Natural killer cell (primary cell): ENCODE results near the gene MST1R. TPM values are rescaled to one million over a fixed set of nuclear protein-coding genes. Genes with fewer than 3 reads are reported as not detected.

Experiments
- ATAC-seq, 3 donors: fragments of 150-1000 bp in 2 of 3; fragments of 200-7000 bp in 1 of 3; cut with Tn5 transposase; 1 replicate in 1 of 3; 2 replicates in 2 of 3; pipeline ENCODE4 v1.10.0; 2021; ENCODE audit warnings: mild to moderate bottlenecking in 2 of 3, moderate library complexity in 2 of 3
- DNase-seq, 2 donors: peaks; one replicate each; pipeline versions ENCODE4 v3.0.0 to v3.0.0-alpha.2; 2013 to 2021; ENCODE audit warnings: mixed read lengths in 1 of 2
- H3K27ac ChIP-seq: one replicate; pipeline ENCODE4 v1.5.1; 2013; ENCODE audit warnings: mild to moderate bottlenecking, low read length
- H3K27me3 ChIP-seq: one replicate; pipeline ENCODE4 v1.6.1; 2013; ENCODE audit warnings: low read length; ENCODE audit not compliant: control insufficient read depth, insufficient read depth
- H3K36me3 ChIP-seq: one replicate; pipeline ENCODE4 v1.6.1; 2013; ENCODE audit warnings: low read length; ENCODE audit not compliant: control insufficient read depth, insufficient read depth
- H3K4me1 ChIP-seq: one replicate; pipeline ENCODE4 v1.6.1; 2013; ENCODE audit warnings: low read length; ENCODE audit not compliant: control insufficient read depth, insufficient read depth
- H3K4me3 ChIP-seq: one replicate; pipeline ENCODE4 v1.5.1; 2013; ENCODE audit warnings: low read length
- H3K9me3 ChIP-seq: one replicate; pipeline ENCODE4 v1.6.1; 2013; ENCODE audit warnings: low read length; ENCODE audit not compliant: control insufficient read depth, insufficient read depth
- H3K27ac Mint-ChIP-seq, 2 donors: one replicate each; pipeline ENCODE4 v1.8.0; 2022; ENCODE audit warnings: mild to moderate bottlenecking in 2 of 2, mixed read lengths in 2 of 2, moderate library complexity in 1 of 2
- H3K27me3 Mint-ChIP-seq, 2 donors: one replicate each; pipeline ENCODE4 v1.8.0; 2022; ENCODE audit warnings: low read depth in 2 of 2, mixed read lengths in 2 of 2
- H3K36me3 Mint-ChIP-seq: one replicate; pipeline ENCODE4 v1.8.0; 2022; ENCODE audit warnings: mixed read lengths
- H3K4me1 Mint-ChIP-seq, 2 donors: one replicate each; pipeline ENCODE4 v1.8.0; 2022; ENCODE audit warnings: mixed read lengths in 2 of 2
- H3K4me3 Mint-ChIP-seq: one replicate; pipeline ENCODE4 v1.8.0; 2022; ENCODE audit warnings: mild to moderate bottlenecking, moderate library complexity, mixed read lengths
- H3K9me3 Mint-ChIP-seq, 2 donors: one replicate each; pipeline ENCODE4 v1.8.0; 2022; ENCODE audit warnings: mixed read lengths in 2 of 2
- WGBS: methylation state at CpG from one replicate; pipeline ENCODE4 v1.1.7; 2013; ENCODE audit warnings: missing lambda C conversion rate; ENCODE audit not compliant: insufficient coverage; 5-methylcytosine and 5-hydroxymethylcytosine counted together
- intact Hi-C: fragments of 100-400 bp; cut with micrococcal nuclease; formaldehyde crosslinking; loops from one replicate; pipeline ENCODE4 v1.14.2; 2022
- total RNA-seq, 4 donors: library from RNA; stranded (reverse); fragments of 120-200 nt in 1 of 4; gene quantifications; one replicate each; pipeline versions ENCODE4 v1.2.3 to v1.2.4, GENCODE V29; 2013 to 2022
- TF ChIP-seq, protein P1 (sequence below): fragments of 200-600 bp; IDR thresholded peaks from one replicate; pipeline ENCODE4 v1.8.0; 2022; ENCODE audit warnings: antibody characterized with exemption

Gene MST1R
- total RNA-seq, 3 donors from 2014 or later (not counting 1 experiment from before 2014, with no cell fraction given): 1.6 to 3.4 (median 2.2) TPM

DNA sequence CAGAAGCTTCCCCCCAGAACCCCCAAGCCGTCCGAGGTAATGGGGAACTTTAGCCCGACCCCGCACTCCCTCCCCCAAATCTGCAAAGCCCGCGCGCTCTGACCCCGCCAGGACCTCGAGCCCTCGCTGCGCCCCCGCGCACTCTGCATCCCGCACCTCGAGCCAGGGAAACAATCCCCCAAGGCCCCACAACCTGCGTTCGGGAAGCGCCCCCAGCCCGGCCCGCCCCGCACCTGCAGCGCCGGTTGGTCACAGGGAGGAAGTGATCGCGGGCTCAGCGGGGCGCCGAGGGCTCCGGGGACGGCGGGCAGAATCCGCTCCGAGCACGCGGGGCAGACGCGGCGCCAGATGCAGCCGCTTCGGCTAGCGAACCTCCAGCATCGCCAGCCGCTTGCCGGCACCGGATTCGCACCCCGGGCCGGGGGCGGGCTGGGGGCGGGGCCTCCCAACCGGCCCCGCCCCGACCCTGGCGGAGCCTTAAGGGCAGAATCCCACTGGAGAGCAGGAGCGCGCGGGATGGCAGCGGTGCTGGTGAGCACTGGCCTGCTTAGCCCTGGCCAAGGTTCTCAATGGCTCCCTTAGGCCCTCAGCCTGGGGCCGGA is 34.0 kb downstream of the MST1R start, which contains the start of gene CAMKV:
Gene CAMKV (minus strand): TSS at position 382 of the 602 bp plus-strand sequence. CDS start 7,518 bp downstream, outside the sequence.
- H3K27me3 ChIP-seq: peaks cover 13% of the 10 kb centered on the region
- Mint-ChIP-seq H3K4me3 (no peak within 1 kb of the TSS), H3K27ac (no peak within 1 kb of the TSS)

DNA sequence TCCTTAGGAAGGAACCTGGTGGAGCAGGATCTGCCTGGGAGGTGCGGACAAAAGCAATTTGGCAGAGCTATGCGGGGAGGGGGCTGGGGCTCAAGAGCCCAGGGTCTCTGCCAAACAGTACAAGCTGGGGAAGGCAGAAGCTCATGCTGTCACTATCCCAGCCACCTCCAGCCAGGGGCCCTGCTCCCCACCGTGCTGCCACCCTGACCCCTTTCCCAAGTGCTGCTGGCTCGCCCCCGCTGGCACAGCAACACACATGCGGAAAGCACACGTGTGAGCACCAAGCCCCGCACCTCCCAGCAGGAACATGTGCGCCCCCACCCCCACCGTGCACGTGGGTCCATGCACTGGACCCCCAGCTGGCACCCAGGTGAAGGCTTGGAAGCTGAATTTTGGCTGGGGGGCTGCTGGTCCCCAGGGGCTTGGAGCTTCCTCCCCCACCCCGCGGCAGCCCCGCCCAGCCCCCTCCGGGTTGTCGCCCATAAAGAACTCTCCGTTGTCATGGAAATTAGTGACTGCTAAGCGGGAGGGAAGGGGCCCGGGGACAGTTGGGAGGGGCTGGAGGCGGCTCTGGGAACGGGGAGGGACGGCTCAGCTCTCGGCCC is 34.7 kb downstream of the MST1R start:
- TF ChIP-seq, protein P1, sequence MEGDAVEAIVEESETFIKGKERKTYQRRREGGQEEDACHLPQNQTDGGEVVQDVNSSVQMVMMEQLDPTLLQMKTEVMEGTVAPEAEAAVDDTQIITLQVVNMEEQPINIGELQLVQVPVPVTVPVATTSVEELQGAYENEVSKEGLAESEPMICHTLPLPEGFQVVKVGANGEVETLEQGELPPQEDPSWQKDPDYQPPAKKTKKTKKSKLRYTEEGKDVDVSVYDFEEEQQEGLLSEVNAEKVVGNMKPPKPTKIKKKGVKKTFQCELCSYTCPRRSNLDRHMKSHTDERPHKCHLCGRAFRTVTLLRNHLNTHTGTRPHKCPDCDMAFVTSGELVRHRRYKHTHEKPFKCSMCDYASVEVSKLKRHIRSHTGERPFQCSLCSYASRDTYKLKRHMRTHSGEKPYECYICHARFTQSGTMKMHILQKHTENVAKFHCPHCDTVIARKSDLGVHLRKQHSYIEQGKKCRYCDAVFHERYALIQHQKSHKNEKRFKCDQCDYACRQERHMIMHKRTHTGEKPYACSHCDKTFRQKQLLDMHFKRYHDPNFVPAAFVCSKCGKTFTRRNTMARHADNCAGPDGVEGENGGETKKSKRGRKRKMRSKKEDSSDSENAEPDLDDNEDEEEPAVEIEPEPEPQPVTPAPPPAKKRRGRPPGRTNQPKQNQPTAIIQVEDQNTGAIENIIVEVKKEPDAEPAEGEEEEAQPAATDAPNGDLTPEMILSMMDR: no peak
- Mint-ChIP-seq H3K4me3 (peak overlapping the region; percentile 49), H3K36me3 (no peaks in the 10 kb centered on the region), H3K27me3 (peaks cover 20 to 29% of the 10 kb centered on the region in 2 donors), H3K27ac (no peak overlapping the region), H3K9me3 (no peaks in the 10 kb centered on the region), H3K4me1 (no peaks in the 10 kb centered on the region)
- H3K27ac ChIP-seq: no peak overlapping the region
- no peaks in the 10 kb centered on the region for H3K36me3 ChIP-seq
- H3K4me3 ChIP-seq: no peak overlapping the region
- intact Hi-C loops: no loop called here
- 7% methylated on average over 23 of the region's 23 CpGs for WGBS
- peaks cover 5% of the 10 kb centered on the region for H3K9me3 ChIP-seq
- ATAC-seq (no peak), DNase-seq (no peak)
- peaks cover 12% of the 10 kb centered on the region for H3K4me1 ChIP-seq
- peaks cover 13% of the 10 kb centered on the region for H3K27me3 ChIP-seq

More for the DNA sequence above, 34.0 kb downstream of the MST1R start, which contains the start of gene CAMKV:
- H3K9me3 ChIP-seq: peaks cover 5% of the 10 kb centered on the region
- DNase-seq (peak in 1 of 2 donors; percentile 47), ATAC-seq (peak in 2 of 3 donors; percentile 66 to 69)
- peaks cover 12% of the 10 kb centered on the region for H3K4me1 ChIP-seq
- no peak within 1 kb of the TSS for H3K27ac ChIP-seq
- no peaks in the 10 kb centered on the region for H3K36me3 ChIP-seq
- no peaks in the 10 kb centered on the region for H3K4me1 Mint-ChIP-seq
- TF ChIP-seq, protein P1: no peak
- WGBS: 2% methylated on average over 59 of the region's 59 CpGs
- peaks cover 19 to 29% of the 10 kb centered on the region in 2 donors for H3K27me3 Mint-ChIP-seq
- H3K9me3 Mint-ChIP-seq: no peaks in the 10 kb centered on the region
- H3K4me3 ChIP-seq: no peak within 1 kb of the TSS
- intact Hi-C loops: no loop called here
- no peaks in the 10 kb centered on the region for H3K36me3 Mint-ChIP-seq

DNA sequence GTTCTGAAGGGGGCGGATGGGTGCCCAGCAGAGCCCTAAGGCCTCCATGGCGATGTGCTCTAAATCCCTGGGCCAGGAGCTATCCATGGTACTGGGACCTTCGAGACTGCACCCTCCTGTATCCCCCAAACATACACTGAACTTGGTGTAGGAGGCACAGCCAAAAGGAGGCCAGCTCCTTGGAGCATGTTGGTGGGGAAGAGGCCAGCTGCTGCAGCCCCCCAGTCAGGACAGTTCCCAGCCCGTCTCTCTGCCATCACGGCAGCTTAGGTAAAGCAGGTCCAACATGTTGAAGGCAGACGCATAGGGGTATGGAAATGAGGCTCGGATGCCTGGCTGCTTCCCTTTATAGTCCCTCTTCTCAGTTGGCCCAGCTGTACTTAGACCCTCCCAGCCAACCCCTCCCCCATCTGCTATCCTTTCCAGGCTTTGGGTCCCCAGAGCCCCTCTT is 35.8 kb downstream of the MST1R start:
- Mint-ChIP-seq H3K9me3 (no peaks in the 10 kb centered on the region), H3K4me1 (no peaks in the 10 kb centered on the region), H3K27ac (no peak overlapping the region), H3K27me3 (peaks cover 31 to 33% of the 10 kb centered on the region in 2 donors), H3K4me3 (no peak overlapping the region), H3K36me3 (no peaks in the 10 kb centered on the region)
- H3K4me3 ChIP-seq: no peak overlapping the region
- TF ChIP-seq, protein P1: no peak
- H3K27me3 ChIP-seq: peaks cover 13% of the 10 kb centered on the region
- H3K36me3 ChIP-seq: no peaks in the 10 kb centered on the region
- WGBS: 27% methylated on average over 7 of the region's 7 CpGs
- no peak overlapping the region for H3K27ac ChIP-seq
- ATAC-seq: no peak
- DNase-seq: peak in 1 of 2 donors; percentile 45
- H3K9me3 ChIP-seq: peaks cover 5% of the 10 kb centered on the region
- peaks cover 12% of the 10 kb centered on the region for H3K4me1 ChIP-seq
- intact Hi-C loops: no loop called here
